ENCODE data around the gene SEMA3C.

SEMA3C gene

GRCh38 chr7:80844916-80845315, 73.9 kb downstream of the SEMA3C start:
- H3K27me3 ChIP-seq (ENCODE audit: control insufficient read depth, low read length): no peaks in the 10 kb centered on the region
- no peaks in the 10 kb centered on the region for H3K79me2 ChIP-seq (ENCODE audit: control insufficient read depth, low read length)
- H3K9me3 ChIP-seq (ENCODE audit: control insufficient read depth, insufficient read depth, low read length): no peaks in the 10 kb centered on the region
- no peak overlapping the region for H3K27ac ChIP-seq (ENCODE audit: low read depth, low read length)
- H3F3A ChIP-seq (ENCODE audit: control insufficient read depth, insufficient read depth): no peaks in the 10 kb centered on the region
- H4K20me1 ChIP-seq (ENCODE audit: control insufficient read depth, insufficient read depth, low read depth, low read length): no peaks in the 10 kb centered on the region
- H3K4me1 ChIP-seq (ENCODE audit: control insufficient read depth, low read length): no peaks in the 10 kb centered on the region
- TF ChIP-seq EZH2phosphoT487 (IDR thresholded peaks at IDR 0.05; ENCODE audit: borderline replicate concordance, low read length) (no peak), CTCF (IDR thresholded peaks at IDR 0.05; ENCODE audit: low read depth, low read length, poor library complexity, severe bottlenecking) (no peak)
- no peaks in the 10 kb centered on the region for H3K36me3 ChIP-seq (ENCODE audit: control insufficient read depth, low read length)
- no peak overlapping the region for H3K4me2 ChIP-seq (ENCODE audit: low read length)
- no peak overlapping the region for H3K4me3 ChIP-seq (ENCODE audit: low read length)
- H3K9me2 ChIP-seq (replicated peaks; ENCODE audit: control insufficient read depth, low read length): no peaks in the 10 kb centered on the region

- H3K9me2 ChIP-seq (replicated peaks; ENCODE audit: control insufficient read depth, low read length): no peaks in the 10 kb centered on the region
- H3K9me3 ChIP-seq (ENCODE audit: control insufficient read depth, insufficient read depth, low read length): no peaks in the 10 kb centered on the region
- no peaks in the 10 kb centered on the region for H3K36me3 ChIP-seq (ENCODE audit: control insufficient read depth, low read length)
- no peaks in the 10 kb centered on the region for H4K20me1 ChIP-seq (ENCODE audit: control insufficient read depth, insufficient read depth, low read depth, low read length)
- TF ChIP-seq EZH2phosphoT487 (IDR thresholded peaks at IDR 0.05; ENCODE audit: borderline replicate concordance, low read length): no peak
- no peak for TF ChIP-seq CTCF (IDR thresholded peaks at IDR 0.05; ENCODE audit: low read depth, low read length, poor library complexity, severe bottlenecking)
- H3K4me2 ChIP-seq (ENCODE audit: low read length): no peak overlapping the region
- H3F3A ChIP-seq (ENCODE audit: control insufficient read depth, insufficient read depth): no peaks in the 10 kb centered on the region
- no peak overlapping the region for H3K27ac ChIP-seq (ENCODE audit: low read depth, low read length)
- H3K27me3 ChIP-seq (ENCODE audit: control insufficient read depth, low read length): no peaks in the 10 kb centered on the region
- no peaks in the 10 kb centered on the region for H3K79me2 ChIP-seq (ENCODE audit: control insufficient read depth, low read length)
- H3K4me1 ChIP-seq (ENCODE audit: control insufficient read depth, low read length): no peaks in the 10 kb centered on the region
- H3K4me3 ChIP-seq (ENCODE audit: low read length): no peak overlapping the region
Observed at GRCh38 chr7:80843018-80843677, 75.7 kb downstream of the SEMA3C start.

GRCh38 chr7:80842022-80842790, 76.6 kb downstream of the SEMA3C start:
- Histone ChIP-seq H3F3A (ENCODE audit: control insufficient read depth, insufficient read depth) (no peaks in the 10 kb centered on the region), H3K79me2 (ENCODE audit: control insufficient read depth, low read length) (no peaks in the 10 kb centered on the region), H3K4me1 (ENCODE audit: control insufficient read depth, low read length) (no peaks in the 10 kb centered on the region), H4K20me1 (ENCODE audit: control insufficient read depth, insufficient read depth, low read depth, low read length) (no peaks in the 10 kb centered on the region), H3K36me3 (ENCODE audit: control insufficient read depth, low read length) (no peaks in the 10 kb centered on the region), H3K27ac (ENCODE audit: low read depth, low read length) (no peak overlapping the region), H3K27me3 (ENCODE audit: control insufficient read depth, low read length) (no peaks in the 10 kb centered on the region), H3K4me2 (ENCODE audit: low read length) (no peak overlapping the region), H3K4me3 (ENCODE audit: low read length) (no peak overlapping the region), H3K9me2 (replicated peaks; ENCODE audit: control insufficient read depth, low read length) (no peaks in the 10 kb centered on the region), H3K9me3 (ENCODE audit: control insufficient read depth, insufficient read depth, low read length) (no peaks in the 10 kb centered on the region)
- no peak for TF ChIP-seq CTCF (IDR thresholded peaks at IDR 0.05; ENCODE audit: low read depth, low read length, poor library complexity, severe bottlenecking)
- no peak for TF ChIP-seq EZH2phosphoT487 (IDR thresholded peaks at IDR 0.05; ENCODE audit: borderline replicate concordance, low read length)

All from DOHH2 (cell line).